A673 (cell line): ENCODE measurements around the gene NLRC5. TPM values are rescaled to one million over a fixed set of nuclear protein-coding genes. Genes with fewer than 3 reads are reported as not detected.

Experiments
- BruUV-seq: library from RNA; stranded (reverse); fragments of 400-500 nt; replicated peaks from 2 replicates; lab custom pipeline; 2021; lab: Mats Ljungman, UMichigan
- CTCF ChIA-PET: fragments of 300-600 bp; sonication (Branson Sonifier 250); formaldehyde crosslinking; loops from one replicate; lab custom pipeline; 2022; ENCODE audit warnings: antibody characterized with exemption; lab: Charles Lee
- POLR2A ChIA-PET: fragments of 300-600 bp; sonication (Branson Sonifier 250); formaldehyde crosslinking; loops from one replicate; lab custom pipeline; 2022; ENCODE audit warnings: antibody characterized with exemption; ENCODE audit not compliant: low non-redundant PET; lab: Charles Lee
- DNase-seq: peaks from one replicate; pipeline ENCODE4 v3.0.0-alpha.2; 2015; ENCODE audit warnings: low spot score
- H3K27ac ChIP-seq: fragments of 200-600 bp; sonication (generic); 2 replicates; pipeline ENCODE4 v1.5.1; 2016; ENCODE audit warnings: mixed run types, low read depth, mild to moderate bottlenecking, mixed read lengths, antibody characterized with exemption, low read length; ENCODE audit not compliant: poor library complexity, severe bottlenecking
- H3K27me3 ChIP-seq: fragments of 200-600 bp; sonication (generic); replicated peaks from 2 replicates; pipeline ENCODE4 v1.6.1; 2017; ENCODE audit warnings: mixed run types, low read depth, mild to moderate bottlenecking, mixed read lengths, antibody characterized with exemption, low read length; ENCODE audit not compliant: insufficient read depth, poor library complexity
- H3K36me3 ChIP-seq: fragments of 200-600 bp; sonication (generic); 2 replicates; pipeline ENCODE4 v1.6.1; 2016; ENCODE audit warnings: mixed run types, mild to moderate bottlenecking, mixed read lengths, antibody characterized with exemption, low read length; ENCODE audit not compliant: insufficient read depth, poor library complexity, severe bottlenecking
- H3K4me1 ChIP-seq: fragments of 200-600 bp; sonication (generic); 2 replicates; pipeline ENCODE4 v1.6.1; 2017; ENCODE audit warnings: mixed run types, mild to moderate bottlenecking, mixed read lengths, antibody characterized with exemption, low read length; ENCODE audit not compliant: insufficient read depth, poor library complexity, severe bottlenecking
- H3K4me3 ChIP-seq: fragments of 200-600 bp; sonication (generic); 2 replicates; pipeline ENCODE4 v1.5.1; 2016; ENCODE audit warnings: low read depth, mixed run types, mild to moderate bottlenecking, mixed read lengths, low read length; ENCODE audit not compliant: poor library complexity, severe bottlenecking
- H3K9me3 ChIP-seq: fragments of 200-600 bp; sonication (generic); 2 replicates; pipeline ENCODE4 v1.6.1; 2016; ENCODE audit warnings: mixed run types, low read depth, mild to moderate bottlenecking, mixed read lengths, antibody characterized with exemption, low read length; ENCODE audit not compliant: poor library complexity, severe bottlenecking
- CTCF ChIP-seq: fragments of 300-800, 200-600 bp; sonication (generic); conservative IDR thresholded peaks from 2 replicates; pipeline ENCODE4 v1.5.1; 2017; ENCODE audit warnings: low read depth, mild to moderate bottlenecking, antibody characterized with exemption, low read length, moderate library complexity, mixed read lengths
- EZH2 ChIP-seq: fragments of 200-600 bp; sonication (generic); IDR thresholded peaks from 2 replicates; pipeline ENCODE4 v1.6.1; 2017; ENCODE audit warnings: borderline replicate concordance, low read depth, mild to moderate bottlenecking, mixed read lengths, antibody characterized with exemption, low read length; ENCODE audit not compliant: poor library complexity, severe bottlenecking
- intact Hi-C: fragments of 100-400 bp; cut with micrococcal nuclease; formaldehyde crosslinking; loops from one replicate; pipeline ENCODE4 v1.10.0; 2022; ENCODE audit not compliant: unreplicated experiment
- total RNA-seq: library from RNA; stranded (reverse); gene quantifications from 2 replicates; pipeline ENCODE4 v1.2.3, GENCODE V29; 2021

The NLRC5 gene
- total RNA-seq, 1 experiment from 2014 or later = 13.1 TPM

- H3K4me1 ChIP-seq = peaks cover 15% of the 10 kb centered on the region
- POLR2A ChIA-PET = interaction anchor here (0.5 to 0.6 kb wide), 2 partner anchors 93 to 159 kb away, joined by 8 to 27 read pairs; partner anchors contain the start of genes PSME3IP1 and RSPRY1
- peak overlapping the region; percentile 80 for H3K4me3 ChIP-seq
- BruUV-seq = no TSS peak
- DNase-seq = peak; percentile 51
- no peaks in the 10 kb centered on the region for H3K27me3 ChIP-seq
- intact Hi-C loops = no loop called here
- TF ChIP-seq EZH2 (no peak), CTCF (peak; percentile 59)
- H3K9me3 ChIP-seq = no peaks in the 10 kb centered on the region
- H3K36me3 ChIP-seq = no peaks in the 10 kb centered on the region
- CTCF ChIA-PET = interaction anchor here (0.6 to 2.1 kb wide), 11 partner anchors 9 to 242 kb away, joined by 3 to 9 read pairs (median 5); no protein-coding TSS in a partner anchor
- peak overlapping the region; percentile 68 for H3K27ac ChIP-seq
Observed at GRCh38 chr16:57092786-57093411, 103.5 kb downstream of the NLRC5 start.

GRCh38 chr16:57093666-57094564, 104.6 kb downstream of the NLRC5 start:
- Histone ChIP-seq H3K27me3 (no peaks in the 10 kb centered on the region), H3K4me1 (peaks cover 15% of the 10 kb centered on the region), H3K9me3 (no peaks in the 10 kb centered on the region), H3K36me3 (no peaks in the 10 kb centered on the region), H3K4me3 (peak overlapping the region; percentile 80), H3K27ac (no peak overlapping the region)
- ChIA-PET POLR2A (no interaction called here), CTCF (interaction anchor here (0.6 to 2.1 kb wide), 7 partner anchors 9 to 243 kb away, joined by 4 to 10 read pairs (median 5); no protein-coding TSS in a partner anchor)
- BruUV-seq = no TSS peak
- intact Hi-C loops = no loop called here
- no peak for DNase-seq
- TF ChIP-seq CTCF = no peak
- no peak for TF ChIP-seq EZH2

- H3K27me3 ChIP-seq = no peaks in the 10 kb centered on the region
- no peaks in the 10 kb centered on the region for H3K9me3 ChIP-seq
- CTCF ChIA-PET = no interaction called here
- TF ChIP-seq CTCF (no peak), EZH2 (no peak)
- H3K4me1 ChIP-seq = peaks cover 15% of the 10 kb centered on the region
- H3K4me3 ChIP-seq = no peak overlapping the region
- H3K27ac ChIP-seq = no peak overlapping the region
- POLR2A ChIA-PET = interaction anchor here (0.6 kb wide), 1 partner anchor 336 kb away, joined by 3 read pairs; no protein-coding TSS in a partner anchor
- no TSS peak for BruUV-seq
- no peaks in the 10 kb centered on the region for H3K36me3 ChIP-seq
- intact Hi-C loops = no loop called here
- DNase-seq = no peak
Observed at GRCh38 chr16:57094911-57095310, 105.6 kb downstream of the NLRC5 start.
